Fibroblast of pulmonary artery (primary cell): Measurements from ENCODE around the gene MEP1A.
"Not testable (repeated sequence)": the region's sequence is repeated elsewhere in the genome, so short reads cannot be mapped to it uniquely, and the experiment has no call there.

Experiments used
- DNase-seq: peaks from one replicate; pipeline ENCODE4 v3.0.0-alpha.2; 2010; ENCODE audit warnings: low read depth
- H3K4me3 ChIP-seq: replicated peaks from 2 replicates; pipeline ENCODE4 v1.5.1; 2011; ENCODE audit warnings: low read depth, mild to moderate bottlenecking, control low read depth, low read length, moderate library complexity
- TF ChIP-seq, protein P1 (sequence below): IDR thresholded peaks from 2 replicates; pipeline ENCODE4 v1.5.1; 2011; ENCODE audit warnings: mild to moderate bottlenecking, control low read depth, low read length, inconsistent platforms; ENCODE audit errors: missing control alignments

MEP1A gene

GRCh38 chr6:46838033-46838432, 44.8 kb downstream of the MEP1A start:
- H3K4me3 ChIP-seq: no peak overlapping the region
- TF ChIP-seq, protein P1, sequence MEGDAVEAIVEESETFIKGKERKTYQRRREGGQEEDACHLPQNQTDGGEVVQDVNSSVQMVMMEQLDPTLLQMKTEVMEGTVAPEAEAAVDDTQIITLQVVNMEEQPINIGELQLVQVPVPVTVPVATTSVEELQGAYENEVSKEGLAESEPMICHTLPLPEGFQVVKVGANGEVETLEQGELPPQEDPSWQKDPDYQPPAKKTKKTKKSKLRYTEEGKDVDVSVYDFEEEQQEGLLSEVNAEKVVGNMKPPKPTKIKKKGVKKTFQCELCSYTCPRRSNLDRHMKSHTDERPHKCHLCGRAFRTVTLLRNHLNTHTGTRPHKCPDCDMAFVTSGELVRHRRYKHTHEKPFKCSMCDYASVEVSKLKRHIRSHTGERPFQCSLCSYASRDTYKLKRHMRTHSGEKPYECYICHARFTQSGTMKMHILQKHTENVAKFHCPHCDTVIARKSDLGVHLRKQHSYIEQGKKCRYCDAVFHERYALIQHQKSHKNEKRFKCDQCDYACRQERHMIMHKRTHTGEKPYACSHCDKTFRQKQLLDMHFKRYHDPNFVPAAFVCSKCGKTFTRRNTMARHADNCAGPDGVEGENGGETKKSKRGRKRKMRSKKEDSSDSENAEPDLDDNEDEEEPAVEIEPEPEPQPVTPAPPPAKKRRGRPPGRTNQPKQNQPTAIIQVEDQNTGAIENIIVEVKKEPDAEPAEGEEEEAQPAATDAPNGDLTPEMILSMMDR: no peak
- DNase-seq: no peak

DNA sequence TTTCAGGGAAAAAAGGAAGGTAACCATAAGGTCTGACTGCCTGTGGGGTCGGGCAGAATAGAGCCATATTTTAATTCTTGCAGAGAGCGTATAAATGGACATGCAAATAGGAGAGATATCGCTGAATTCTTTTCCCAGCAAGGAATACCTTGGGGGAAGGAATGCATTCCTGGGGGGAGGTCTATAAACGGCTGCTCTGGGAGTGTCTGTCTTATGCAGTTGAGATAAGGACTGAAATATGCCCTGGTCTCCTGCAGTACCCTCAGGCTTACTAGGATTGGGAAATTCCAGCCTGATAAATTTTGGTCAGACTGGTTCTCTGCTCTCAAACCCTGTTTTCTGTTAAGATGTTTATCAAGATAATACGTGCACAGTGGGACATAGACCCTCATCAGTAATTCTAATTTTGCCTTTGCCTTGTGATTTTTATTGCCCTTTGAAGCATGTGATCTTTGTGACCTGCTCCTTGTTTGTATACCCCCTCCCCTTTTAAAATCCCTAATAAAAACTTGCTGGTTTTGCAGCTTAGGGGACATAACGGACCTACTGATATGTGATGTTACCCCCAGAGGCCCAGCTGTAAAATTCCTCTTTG, 49.2 kb downstream of the MEP1A start:
- DNase-seq, H3K4me3 ChIP-seq: not testable (repeated sequence)

DNA sequence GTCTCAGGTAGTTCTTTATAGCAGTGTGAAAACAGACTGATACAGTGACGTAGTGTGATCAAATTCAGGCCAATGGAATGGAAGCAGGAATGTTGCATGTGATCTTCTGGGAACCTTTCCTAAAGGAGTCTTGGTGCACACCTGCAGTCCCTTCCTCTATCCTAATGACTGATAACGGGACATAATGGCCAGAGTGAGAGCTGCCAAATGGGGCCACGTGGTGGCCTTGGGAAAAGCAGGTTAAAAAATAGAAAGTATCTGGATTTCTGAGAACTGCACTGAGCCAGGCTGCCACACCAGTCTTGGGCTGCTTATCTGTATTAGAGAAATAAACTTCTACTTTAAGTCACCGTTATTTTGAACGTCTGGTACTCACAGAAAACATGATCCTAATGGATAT, 51.9 kb downstream of the MEP1A start:
- H3K4me3 ChIP-seq: no peak overlapping the region
- no peak for DNase-seq
- TF ChIP-seq, protein P1: no peak

DNA sequence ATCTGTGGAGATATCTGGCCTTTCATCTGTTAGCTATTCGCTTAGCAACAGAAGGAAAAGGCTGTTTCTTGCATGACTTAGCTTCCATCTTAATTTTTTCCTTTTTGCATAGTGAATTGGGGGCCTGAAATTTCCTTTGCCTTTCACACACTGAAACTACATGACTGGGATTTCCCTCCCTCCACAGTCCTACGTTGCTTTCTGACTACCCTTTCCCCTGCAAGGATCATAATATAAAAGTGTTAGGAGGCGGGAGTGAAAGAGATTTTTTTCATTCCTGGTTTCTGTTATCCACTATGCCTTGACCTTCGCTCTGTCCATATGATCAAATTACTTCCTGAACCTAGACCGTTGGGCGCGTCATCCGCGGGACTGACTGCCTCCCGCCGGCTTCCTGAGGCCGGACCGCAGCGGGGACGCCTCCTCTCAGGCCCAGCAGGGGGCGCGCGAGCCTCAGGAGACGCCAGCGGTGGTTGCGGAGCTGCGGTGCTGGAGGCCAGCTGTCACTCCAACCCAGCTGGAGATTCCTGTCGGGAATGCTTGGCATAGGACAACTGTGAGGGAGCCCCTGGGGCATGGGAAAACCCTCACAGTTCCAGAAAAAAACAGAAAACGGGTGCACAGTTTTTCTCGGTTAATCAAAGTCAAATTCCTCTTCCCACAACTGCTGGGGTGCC, 55.6 kb downstream of the MEP1A start:
- peak; percentile 78 for DNase-seq
- TF ChIP-seq, protein P1: peak; percentile 82
- H3K4me3 ChIP-seq: no peak overlapping the region

DNA sequence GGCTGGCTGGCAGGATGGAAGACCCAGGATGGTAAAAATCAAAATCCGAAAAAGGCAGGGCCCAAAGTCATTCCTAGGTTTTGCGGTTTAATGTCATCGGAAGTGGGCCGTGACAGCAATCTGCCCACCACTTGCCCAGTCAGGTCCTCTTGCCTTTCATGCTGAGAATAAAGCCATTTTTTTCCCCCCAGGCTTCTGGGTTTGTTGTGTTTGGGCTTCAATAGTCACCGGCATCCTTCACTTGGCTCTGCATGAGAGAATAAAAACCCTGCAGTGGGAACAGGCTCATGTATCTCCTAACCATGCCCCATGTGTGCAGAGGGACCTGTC, 56.1 kb downstream of the MEP1A start:
- no peak for DNase-seq
- H3K4me3 ChIP-seq: no peak overlapping the region
- TF ChIP-seq, protein P1: no peak

DNA sequence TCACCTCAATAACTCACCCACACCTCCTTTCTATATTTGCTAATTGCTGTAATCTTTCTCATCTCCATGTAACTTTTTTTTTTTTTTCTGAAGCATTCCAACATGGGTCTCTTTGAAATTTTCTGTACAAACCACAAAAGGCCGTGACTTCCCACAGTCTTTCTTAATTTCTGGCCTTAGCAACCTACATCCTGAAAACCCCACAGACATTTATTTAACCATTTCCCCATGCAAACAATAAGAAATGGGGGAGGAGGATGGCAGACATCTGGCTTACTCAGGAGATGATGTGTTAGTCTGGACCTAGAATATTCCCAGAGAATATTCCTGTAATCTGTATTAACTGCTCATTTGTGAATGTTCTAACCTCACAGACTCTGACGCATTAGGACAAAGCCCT, 57.6 kb downstream of the MEP1A start:
- peak; percentile 51 for DNase-seq
- TF ChIP-seq, protein P1: no peak
- no peak overlapping the region for H3K4me3 ChIP-seq

- not testable (repeated sequence) for H3K4me3 ChIP-seq, DNase-seq
These were observed 58.4 kb downstream of the MEP1A start for GRCh38 chr6:46851576-46851975.

DNA sequence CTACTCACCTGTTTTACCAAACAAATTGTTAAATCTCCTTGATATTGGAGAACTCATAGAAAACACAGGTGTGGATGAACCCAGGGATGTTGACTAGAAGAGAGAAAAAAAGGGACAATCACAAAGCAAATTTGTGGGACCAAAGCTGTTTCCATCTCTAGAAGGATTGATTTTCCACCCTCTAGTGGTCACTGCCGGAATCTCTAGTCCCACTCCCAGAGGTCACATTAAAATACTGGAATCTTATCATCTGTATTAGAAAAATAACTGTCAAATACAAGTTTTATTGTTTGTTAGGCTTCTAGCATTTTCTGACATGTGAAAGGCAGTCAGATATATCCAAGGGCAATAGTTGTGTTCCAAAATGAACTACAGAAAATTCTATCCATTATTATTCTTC, 62.8 kb downstream of the MEP1A start:
- peak; percentile 36 for DNase-seq
- H3K4me3 ChIP-seq: not testable (repeated sequence)

More for the DNA sequence above, 62.8 kb downstream of the MEP1A start:
- TF ChIP-seq, protein P1: peak; percentile 69
